ENCODE measurements around the gene TMEM267. TPM values are rescaled to one million over a fixed set of nuclear protein-coding genes. Genes with fewer than 3 reads are reported as not detected.
A peak's percentile ranks its signal among the peaks of the same experiment; 100 is the strongest.
"Not testable (repeated sequence)": the region's sequence is repeated elsewhere in the genome, so short reads cannot be mapped to it uniquely, and the experiment has no call there.

The TMEM267 gene
- total RNA-seq, 1 donor = 17.4 TPM

- Histone ChIP-seq H4K20me1 (ENCODE audit: insufficient read depth, low read length) (no peaks in the 10 kb centered on the region), H3K4me1 (ENCODE audit: insufficient read depth, low read length) (peaks cover 27% of the 10 kb centered on the region), H3K27ac (ENCODE audit: low read depth, low read length) (peak overlapping the region; percentile 54), H2AFZ (ENCODE audit: low read length) (no peak overlapping the region), H3K36me3 (ENCODE audit: insufficient read depth, low read length) (no peaks in the 10 kb centered on the region), H3K4me3 (ENCODE audit: insufficient read depth, low read length) (no peak overlapping the region), H3K4me2 (ENCODE audit: insufficient read depth, low read length) (peak overlapping the region; percentile 41), H3K79me2 (ENCODE audit: insufficient read depth, low read length) (no peaks in the 10 kb centered on the region), H3K9me3 (ENCODE audit: low read depth, low read length) (no peaks in the 10 kb centered on the region), H3K27me3 (ENCODE audit: insufficient read depth, low read length) (no peaks in the 10 kb centered on the region)
- peak; percentile 72 for DNase-seq (ENCODE audit: insufficient read length, low spot score, missing footprints)
- TF ChIP-seq CTCF (IDR thresholded peaks at IDR 0.05; ENCODE audit: extremely low read depth, low read depth, low read length) = no peak
Observed at GRCh38 chr5:43425983-43426382, 57.7 kb downstream of the TMEM267 start.

DNA sequence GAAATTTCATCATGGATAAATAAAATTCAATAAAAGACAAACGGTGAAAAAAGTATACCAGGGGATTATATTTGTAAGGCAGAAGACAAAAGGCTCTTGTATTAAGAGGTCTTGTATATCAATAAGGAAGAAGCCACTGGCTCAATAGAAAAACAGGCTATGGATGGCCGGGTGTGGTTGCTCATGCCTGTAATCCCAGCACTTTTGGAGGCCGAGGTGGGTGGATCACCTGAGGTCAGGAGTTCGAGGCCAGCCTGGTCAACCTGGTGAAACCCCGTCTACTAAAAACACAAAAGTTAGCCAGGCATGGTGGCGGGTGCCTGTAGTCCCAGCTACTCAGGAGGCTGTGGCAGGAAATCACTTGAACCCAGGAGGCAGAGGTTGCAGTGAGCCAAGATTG, 60.6 kb downstream of the TMEM267 start:
- H3K27me3 ChIP-seq (ENCODE audit: insufficient read depth, low read length); H3K4me2 ChIP-seq (ENCODE audit: insufficient read depth, low read length); H3K9me3 ChIP-seq (ENCODE audit: low read depth, low read length); H3K36me3 ChIP-seq (ENCODE audit: insufficient read depth, low read length); H4K20me1 ChIP-seq (ENCODE audit: insufficient read depth, low read length); H3K79me2 ChIP-seq (ENCODE audit: insufficient read depth, low read length); H3K4me3 ChIP-seq (ENCODE audit: insufficient read depth, low read length); H2AFZ ChIP-seq (ENCODE audit: low read length); H3K27ac ChIP-seq (ENCODE audit: low read depth, low read length); DNase-seq (ENCODE audit: insufficient read length, low spot score, missing footprints): not testable (repeated sequence)
- peaks cover 22% of the 10 kb centered on the region for H3K4me1 ChIP-seq (ENCODE audit: insufficient read depth, low read length)

GRCh38 chr5:43422143-43422542, 61.5 kb downstream of the TMEM267 start:
- Histone ChIP-seq H3K9me3 (ENCODE audit: low read depth, low read length) (no peaks in the 10 kb centered on the region), H3K79me2 (ENCODE audit: insufficient read depth, low read length) (no peaks in the 10 kb centered on the region), H3K4me2 (ENCODE audit: insufficient read depth, low read length) (no peak overlapping the region), H2AFZ (ENCODE audit: low read length) (no peak overlapping the region), H3K4me1 (ENCODE audit: insufficient read depth, low read length) (peaks cover 16% of the 10 kb centered on the region), H3K27ac (ENCODE audit: low read depth, low read length) (no peak overlapping the region), H3K36me3 (ENCODE audit: insufficient read depth, low read length) (no peaks in the 10 kb centered on the region), H4K20me1 (ENCODE audit: insufficient read depth, low read length) (no peaks in the 10 kb centered on the region), H3K4me3 (ENCODE audit: insufficient read depth, low read length) (no peak overlapping the region), H3K27me3 (ENCODE audit: insufficient read depth, low read length) (no peaks in the 10 kb centered on the region)
- no peak for TF ChIP-seq CTCF (IDR thresholded peaks at IDR 0.05; ENCODE audit: extremely low read depth, low read depth, low read length)
- DNase-seq (ENCODE audit: insufficient read length, low spot score, missing footprints) = no peak

- Histone ChIP-seq H3K27ac (ENCODE audit: low read depth, low read length) (no peak overlapping the region), H3K36me3 (ENCODE audit: insufficient read depth, low read length) (no peaks in the 10 kb centered on the region), H4K20me1 (ENCODE audit: insufficient read depth, low read length) (no peaks in the 10 kb centered on the region), H3K4me3 (ENCODE audit: insufficient read depth, low read length) (no peak overlapping the region), H2AFZ (ENCODE audit: low read length) (no peak overlapping the region), H3K4me2 (ENCODE audit: insufficient read depth, low read length) (no peak overlapping the region), H3K27me3 (ENCODE audit: insufficient read depth, low read length) (peaks cover 4% of the 10 kb centered on the region), H3K79me2 (ENCODE audit: insufficient read depth, low read length) (no peaks in the 10 kb centered on the region), H3K9me3 (ENCODE audit: low read depth, low read length) (no peaks in the 10 kb centered on the region), H3K4me1 (ENCODE audit: insufficient read depth, low read length) (peaks cover 16% of the 10 kb centered on the region)
- no peak for TF ChIP-seq CTCF (IDR thresholded peaks at IDR 0.05; ENCODE audit: extremely low read depth, low read depth, low read length)
- DNase-seq (ENCODE audit: insufficient read length, low spot score, missing footprints) = no peak
Observed at GRCh38 chr5:43421450-43422133, 62.1 kb downstream of the TMEM267 start.
